ENCODE results near the gene SIPA1L2. TPM values are rescaled to one million over a fixed set of nuclear protein-coding genes. Genes with fewer than 3 reads are reported as not detected.

Gene SIPA1L2
- total and polyA plus RNA-seq, 10 of the 15 experiments (the other 5 are each of a cell fraction or from before 2014, with no cell fraction given), result 0.01 to 0.18 TPM; not detected in 8

GRCh38 chr1:232585486-232585885 is 44.4 kb downstream of the SIPA1L2 start:
- CTCF ChIA-PET, result no interaction called here
- FAIRE-seq, result no peak
- Histone ChIP-seq H3K27me3 (replicated peaks in 1 of 2; ENCODE audit: control insufficient read depth in 2 of 2, insufficient read depth in 2 of 2, low read length in 1 of 2) (no peaks in the 10 kb centered on the region), H3K9me3 (replicated peaks; ENCODE audit: control insufficient read depth, insufficient read depth, low read length) (no peaks in the 10 kb centered on the region; the same call in 2 of the 3 replicates), H3K4me2 (ENCODE audit: control insufficient read depth, insufficient read depth) (no peak overlapping the region), H3K79me2 (ENCODE audit: control insufficient read depth, insufficient read depth, low read length) (no peaks in the 10 kb centered on the region), H3K9ac (ENCODE audit: control insufficient read depth, insufficient read depth, low read length) (no peak overlapping the region), H3K4me1 (ENCODE audit: control insufficient read depth, insufficient read depth, low read length) (peaks cover 7% of the 10 kb centered on the region), H4K20me1 (ENCODE audit: control insufficient read depth, insufficient read depth) (no peaks in the 10 kb centered on the region), H2AFZ (ENCODE audit: control insufficient read depth, low read depth, low read length) (no peak overlapping the region), H3K27ac (ENCODE audit: control insufficient read depth, insufficient read depth) (no peak overlapping the region), H3K36me3 (ENCODE audit: control insufficient read depth in 2 of 2, insufficient read depth in 2 of 2, low read length in 1 of 2) (no peaks in the 10 kb centered on the region), H3K4me3 (no peak overlapping the region)
- no peak for ATAC-seq
- intact Hi-C loops (cut with micrococcal nuclease; ENCODE audit: unreplicated experiment), result no loop called here
- RAD21 ChIA-PET (ENCODE audit: unreplicated experiment), result no interaction called here
- DNase-seq (ENCODE audit: low read depth, low spot score), result no peak
- POLR2A ChIA-PET, result no interaction called here
- no TSS peak for BruUV-seq (replicated peaks)
- TF ChIP-seq LARP7 (IDR thresholded peaks at IDR 0.05), result no peak
- SMC1A ChIA-PET (ENCODE audit: uncharacterized antibody, unreplicated experiment), result interaction anchor here (1.3 kb wide), 1 partner anchor 25 kb away, joined by 3 read pairs; no protein-coding TSS in a partner anchor
- in situ Hi-C loops (cut with MboI), result no loop called here

DNA sequence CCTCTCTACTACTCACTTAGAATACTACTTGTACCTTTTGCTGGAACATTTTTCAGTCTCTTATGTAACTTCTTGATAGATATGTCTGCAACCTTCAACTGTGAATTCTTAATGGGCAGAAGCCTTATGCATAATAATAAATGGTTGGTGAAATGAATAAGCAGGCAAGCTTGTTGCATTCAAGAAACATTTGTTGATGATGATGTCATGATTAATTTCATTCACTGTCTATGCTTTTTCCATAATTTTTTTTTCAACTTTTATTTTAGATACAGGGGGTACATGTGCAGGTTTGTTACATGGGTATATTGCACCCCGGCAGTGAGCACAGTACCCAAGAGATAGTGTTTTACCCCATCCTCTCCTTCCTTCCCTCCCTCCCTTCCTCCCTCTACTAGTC is 48.0 kb downstream of the SIPA1L2 start:
- Histone ChIP-seq H3K9me3 (replicated peaks; ENCODE audit: control insufficient read depth, insufficient read depth, low read length) (no peaks in the 10 kb centered on the region), H4K20me1 (ENCODE audit: control insufficient read depth, insufficient read depth) (no peaks in the 10 kb centered on the region), H3K27me3 (replicated peaks in 1 of 2; ENCODE audit: control insufficient read depth in 2 of 2, insufficient read depth in 2 of 2, low read length in 1 of 2) (no peaks in the 10 kb centered on the region), H3K9ac (ENCODE audit: control insufficient read depth, insufficient read depth, low read length) (no peak overlapping the region), H3K4me2 (ENCODE audit: control insufficient read depth, insufficient read depth) (no peak overlapping the region), H3K27ac (ENCODE audit: control insufficient read depth, insufficient read depth) (no peak overlapping the region), H3K79me2 (ENCODE audit: control insufficient read depth, insufficient read depth, low read length) (no peaks in the 10 kb centered on the region), H3K4me1 (ENCODE audit: control insufficient read depth, insufficient read depth, low read length) (no peaks in the 10 kb centered on the region), H3K4me3 (no peak overlapping the region), H2AFZ (ENCODE audit: control insufficient read depth, low read depth, low read length) (no peak overlapping the region), H3K36me3 (ENCODE audit: control insufficient read depth in 2 of 2, insufficient read depth in 2 of 2, low read length in 1 of 2) (no peaks in the 10 kb centered on the region)
- POLR2A ChIA-PET, result no interaction called here
- no peak for DNase-seq (ENCODE audit: low read depth, low spot score)
- in situ Hi-C loops (cut with MboI), result no loop called here
- ATAC-seq, result no peak
- no peak for FAIRE-seq
- 100% methylated on average over 1 of the region's 1 CpG for WGBS (ENCODE audit: insufficient coverage, insufficient replicate concordance, low lambda C conversion rate, missing lambda C conversion rate)
- BruUV-seq (replicated peaks), result no TSS peak
- RAD21 ChIA-PET (ENCODE audit: unreplicated experiment), result no interaction called here
- intact Hi-C loops (cut with micrococcal nuclease; ENCODE audit: unreplicated experiment), result no loop called here
- SMC1A ChIA-PET (ENCODE audit: uncharacterized antibody, unreplicated experiment), result no interaction called here
- CTCF ChIA-PET, result no interaction called here
- TF ChIP-seq POU2F2 (IDR thresholded peaks at IDR 0.05; ENCODE audit: borderline replicate concordance, low read depth, low read length) (no peak), MEF2A (IDR thresholded peaks at IDR 0.05; ENCODE audit: insufficient read depth, low read depth, low read length) (no peak), RB1 (IDR thresholded peaks at IDR 0.05; ENCODE audit: borderline replicate concordance) (no peak), BACH1 (IDR thresholded peaks at IDR 0.05; ENCODE audit: borderline replicate concordance) (no peak), TBL1XR1 (IDR thresholded peaks at IDR 0.05; ENCODE audit: low read depth, low read length) (no peak), CBX5 (IDR thresholded peaks at IDR 0.05; ENCODE audit: low read depth) (no peak), ZNF207 (IDR thresholded peaks at IDR 0.05; ENCODE audit: borderline replicate concordance) (no peak), MXI1 (IDR thresholded peaks at IDR 0.05; ENCODE audit: low read depth, low read length) (no peak), LARP7 (IDR thresholded peaks at IDR 0.05) (no peak), HCFC1 (IDR thresholded peaks at IDR 0.05; ENCODE audit: low read length) (no peak), ZNF687 (IDR thresholded peaks at IDR 0.05) (no peak)

Measured in GM12878 (cell line).